T-helper 1 cell treated with Interleukin-12 subunit alpha and Interleukin-12 subunit beta and Interleukin-4 antibody, amounts not matched to agents 30 ng/mL and 1 ng/mL, for 36 hours (primary cell): ENCODE measurements around the gene ISOC1. TPM values are rescaled to one million over a fixed set of nuclear protein-coding genes. Genes with fewer than 3 reads are reported as not detected.

Experiments used
- intact Hi-C: fragments of 100-400 bp; cut with micrococcal nuclease; formaldehyde crosslinking; loops from one replicate; pipeline ENCODE4 v1.15.1; 2024
- total RNA-seq: library from RNA; stranded (reverse); gene quantifications from 2 replicates; pipeline ENCODE4 v1.2.3, GENCODE V29; 2022

The ISOC1 gene
- total RNA-seq, 1 donor from 2014 or later: 20.2 TPM

DNA sequence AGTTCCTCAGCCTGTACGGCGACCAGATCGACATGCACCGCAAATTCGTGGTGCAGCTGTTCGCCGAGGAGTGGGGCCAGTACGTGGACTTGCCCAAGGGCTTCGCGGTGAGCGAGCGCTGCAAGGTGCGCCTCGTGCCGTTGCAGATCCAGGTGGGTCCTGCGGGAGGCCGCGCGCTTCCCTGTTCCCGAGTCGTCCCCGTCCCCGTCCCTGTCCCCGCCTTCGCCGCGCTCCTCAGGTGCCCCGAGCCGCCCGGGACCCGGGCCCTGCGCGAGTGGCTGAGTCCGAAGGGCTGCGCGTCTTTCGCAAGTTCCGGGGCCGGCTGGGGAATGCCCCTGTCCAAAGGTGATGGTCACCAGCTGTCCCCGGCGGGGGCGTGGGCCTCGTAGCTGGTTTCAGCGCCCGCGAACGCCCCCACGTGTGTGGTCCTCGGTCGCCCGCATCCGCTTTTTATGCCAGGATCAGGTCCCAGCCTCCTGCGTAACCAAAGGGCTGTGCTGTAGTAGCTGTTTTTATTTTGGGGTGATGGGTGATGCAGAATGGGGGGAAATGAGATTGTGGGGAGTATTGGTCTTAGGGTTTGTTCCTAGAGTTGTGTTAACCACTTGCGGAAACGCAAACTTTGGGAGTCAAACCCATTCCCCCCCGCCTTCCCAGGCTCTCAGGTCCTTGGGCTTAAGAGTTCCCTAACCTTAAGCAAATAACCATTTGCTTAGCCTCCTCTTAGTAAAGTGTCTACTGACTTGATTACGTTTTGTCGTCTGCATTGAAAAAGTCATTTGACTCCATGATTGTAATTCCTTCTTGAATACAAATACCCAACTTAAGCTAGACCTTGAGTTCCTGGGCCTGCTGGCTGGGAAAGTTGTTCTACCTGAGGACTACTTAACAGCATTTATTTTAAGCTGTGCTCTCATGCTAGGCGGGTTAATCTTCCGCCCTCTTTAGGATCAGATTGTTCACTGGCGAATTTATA, 663 bp downstream of the ISOC1 start:
- intact Hi-C loops: loop anchor here (1.0 to 5.0 kb wide), 6 partner anchors 19 to 1578 kb away; partner anchors contain the start of genes PRRC1 and SLC12A2

- intact Hi-C loops: no loop called here
Observed at GRCh38 chr5:129096382-129096991, 1.9 kb downstream of the ISOC1 start.

GRCh38 chr5:129097498-129098296, 3.1 kb downstream of the ISOC1 start:
- intact Hi-C loops: no loop called here

GRCh38 chr5:129098488-129099183, 4.1 kb downstream of the ISOC1 start:
- intact Hi-C loops: no loop called here

GRCh38 chr5:129099184-129099569, 4.6 kb downstream of the ISOC1 start:
- intact Hi-C loops: no loop called here

DNA sequence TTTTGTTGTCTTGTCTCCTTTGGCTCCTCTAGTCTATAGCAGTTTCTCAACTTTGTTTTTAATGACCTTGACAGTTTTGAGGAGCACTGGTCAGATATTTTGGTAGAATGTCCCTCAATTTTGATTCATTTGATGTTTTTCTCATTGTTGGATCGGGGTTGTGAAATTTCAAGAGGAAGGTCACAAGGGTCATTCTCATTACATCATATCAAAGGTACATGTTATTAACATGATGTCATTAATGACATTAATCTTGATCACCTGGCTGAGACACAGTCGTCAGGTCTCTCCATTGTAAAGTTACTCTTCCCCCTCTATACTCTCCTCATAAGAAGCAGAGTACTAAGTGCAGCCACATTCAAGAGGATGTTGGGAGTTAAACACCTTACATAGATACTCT, 7.2 kb downstream of the ISOC1 start:
- intact Hi-C loops: no loop called here

- intact Hi-C loops: no loop called here
Observed at GRCh38 chr5:129103397-129103796, 8.8 kb downstream of the ISOC1 start.

- intact Hi-C loops: no loop called here
Observed at GRCh38 chr5:129104915-129105455, 10.4 kb downstream of the ISOC1 start.

DNA sequence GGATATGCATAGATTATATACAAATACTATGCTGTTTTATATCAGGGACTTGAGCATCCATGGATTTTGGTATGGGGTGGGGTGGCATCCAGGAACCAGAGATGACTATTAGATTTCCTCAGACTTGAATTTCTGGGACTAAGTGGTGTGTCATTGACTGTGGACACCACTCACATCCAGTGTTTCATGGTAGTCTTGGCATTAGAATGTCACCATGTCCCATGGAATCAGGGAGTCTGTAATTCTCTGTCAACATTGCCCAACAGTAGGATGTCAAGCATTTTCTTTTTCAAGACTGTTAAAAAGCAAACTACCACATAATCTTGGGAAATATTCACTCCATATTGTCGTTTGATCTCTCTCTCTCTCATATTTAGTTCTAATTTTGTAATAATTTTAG, 13.1 kb downstream of the ISOC1 start:
- intact Hi-C loops: no loop called here

GRCh38 chr5:129110742-129111141, 16.2 kb downstream of the ISOC1 start:
- intact Hi-C loops: no loop called here

DNA sequence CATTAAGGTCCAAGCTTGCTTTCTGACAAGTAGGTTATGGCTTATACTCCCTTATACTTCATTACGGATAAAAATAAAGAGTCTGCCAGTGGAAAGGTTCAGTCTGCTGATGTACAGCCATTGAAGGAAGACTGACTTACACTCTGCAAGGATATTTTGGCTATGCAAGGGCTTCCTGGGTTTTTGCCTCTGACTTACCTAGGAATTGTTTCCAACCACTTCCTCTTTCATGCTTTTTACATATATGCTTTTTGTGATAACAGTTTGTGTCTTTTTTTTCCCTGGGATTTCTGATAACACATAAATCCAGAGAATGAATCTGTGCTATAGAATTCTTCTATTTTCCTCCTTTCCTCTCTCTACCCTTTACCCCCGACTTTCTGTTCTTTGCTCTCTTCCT, 16.8 kb downstream of the ISOC1 start:
- intact Hi-C loops: no loop called here

- intact Hi-C loops: no loop called here
Observed at GRCh38 chr5:129112295-129112694, 17.7 kb downstream of the ISOC1 start.

DNA sequence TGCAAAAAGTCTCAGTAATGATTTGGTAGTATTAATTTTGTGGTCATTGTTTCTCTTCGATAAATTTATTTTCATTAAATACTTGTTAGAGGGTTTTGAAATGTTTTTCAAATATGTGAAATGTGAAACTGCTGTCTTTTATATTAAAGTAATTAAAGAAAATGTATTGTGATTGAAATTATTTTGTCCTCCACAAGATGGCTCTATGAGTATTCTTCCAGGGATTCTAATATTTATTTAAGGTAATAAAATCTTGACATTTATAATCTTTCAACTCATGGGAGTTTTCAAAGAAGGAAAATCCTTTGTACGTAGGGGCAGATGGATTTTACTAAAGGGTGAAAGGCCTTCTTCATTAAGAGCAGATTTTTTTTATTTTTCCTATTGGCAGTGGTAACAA, 19.3 kb downstream of the ISOC1 start:
- intact Hi-C loops: loop anchor here (1.0 kb wide), 1 partner anchor 20 kb away; the partner anchor contains the start of gene ISOC1

GRCh38 chr5:129114539-129115193, 20.1 kb downstream of the ISOC1 start:
- intact Hi-C loops: loop anchor here (1.0 kb wide), 1 partner anchor 20 kb away; the partner anchor contains the start of gene ISOC1

GRCh38 chr5:129115680-129116079, 21.1 kb downstream of the ISOC1 start:
- intact Hi-C loops: no loop called here

- intact Hi-C loops: no loop called here
Observed at GRCh38 chr5:129116797-129117196, 22.2 kb downstream of the ISOC1 start.

DNA sequence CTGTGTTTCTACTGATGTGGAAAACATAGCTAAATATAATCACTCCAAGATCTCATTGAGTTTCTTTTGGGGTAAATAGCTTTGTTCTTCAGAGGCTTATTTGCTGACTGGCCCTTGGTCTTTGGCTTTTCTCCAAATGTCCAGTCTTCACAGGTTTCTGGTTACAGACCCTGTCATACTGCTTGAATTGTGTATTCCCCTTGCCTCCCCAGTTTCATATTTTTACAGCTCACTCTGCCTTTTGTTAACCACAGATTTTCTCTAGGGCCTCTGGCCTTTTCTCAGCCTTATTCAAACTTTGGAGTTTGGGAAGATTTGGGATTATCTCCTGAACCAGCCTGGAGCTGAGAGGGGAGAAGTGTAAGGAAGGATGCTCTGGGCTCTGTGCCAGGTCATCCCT, 23.9 kb downstream of the ISOC1 start:
- intact Hi-C loops: no loop called here

DNA sequence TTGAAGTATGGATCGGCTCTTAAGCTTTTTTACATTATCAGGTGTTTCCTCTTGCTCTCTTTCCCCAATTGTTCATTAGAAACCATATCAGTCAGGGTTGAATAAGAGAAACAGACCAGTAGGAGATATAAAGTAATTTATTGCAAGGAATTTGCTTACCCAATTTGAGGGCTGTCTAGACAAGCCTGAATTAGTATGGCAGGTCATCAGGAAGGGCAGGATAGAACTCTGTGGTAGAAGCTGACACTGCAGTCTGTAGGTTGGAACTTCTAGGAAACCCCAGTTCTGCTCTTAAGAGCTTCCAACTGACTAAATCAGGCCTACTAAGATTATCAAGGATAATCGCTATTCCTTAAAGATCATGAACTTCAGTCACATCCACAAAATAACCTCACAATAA, 24.3 kb downstream of the ISOC1 start:
- intact Hi-C loops: no loop called here

- intact Hi-C loops: no loop called here
Observed at GRCh38 chr5:129120158-129120581, 25.6 kb downstream of the ISOC1 start.

DNA sequence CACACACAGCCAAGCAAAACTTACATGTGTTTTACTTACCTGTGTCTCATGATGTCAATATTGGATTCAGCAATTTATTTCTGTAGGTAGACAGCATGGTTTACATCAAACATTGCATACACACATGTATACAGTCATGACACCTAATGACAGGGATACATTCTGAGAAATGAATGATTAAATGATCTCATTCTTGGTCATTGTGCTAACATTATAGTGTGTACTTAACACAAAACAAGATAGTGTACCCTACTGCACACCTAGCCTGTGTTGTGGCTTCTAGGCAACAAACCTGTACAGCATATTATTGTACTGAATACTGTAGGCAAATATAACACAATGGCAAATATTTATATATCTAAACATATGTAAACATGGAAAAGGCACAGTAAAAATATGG, 28.0 kb downstream of the ISOC1 start:
- intact Hi-C loops: no loop called here
